GM18502 (cell line): ENCODE measurements around the gene FOSB.

ENCODE experiments used
- ATAC-seq: cut with Tn5 transposase; IDR thresholded peaks from one replicate; pipeline ENCODE4 v1.9.1; 2021; ENCODE audit warnings: mild to moderate bottlenecking; ENCODE audit not compliant: unreplicated experiment, poor library complexity

FOSB gene

DNA sequence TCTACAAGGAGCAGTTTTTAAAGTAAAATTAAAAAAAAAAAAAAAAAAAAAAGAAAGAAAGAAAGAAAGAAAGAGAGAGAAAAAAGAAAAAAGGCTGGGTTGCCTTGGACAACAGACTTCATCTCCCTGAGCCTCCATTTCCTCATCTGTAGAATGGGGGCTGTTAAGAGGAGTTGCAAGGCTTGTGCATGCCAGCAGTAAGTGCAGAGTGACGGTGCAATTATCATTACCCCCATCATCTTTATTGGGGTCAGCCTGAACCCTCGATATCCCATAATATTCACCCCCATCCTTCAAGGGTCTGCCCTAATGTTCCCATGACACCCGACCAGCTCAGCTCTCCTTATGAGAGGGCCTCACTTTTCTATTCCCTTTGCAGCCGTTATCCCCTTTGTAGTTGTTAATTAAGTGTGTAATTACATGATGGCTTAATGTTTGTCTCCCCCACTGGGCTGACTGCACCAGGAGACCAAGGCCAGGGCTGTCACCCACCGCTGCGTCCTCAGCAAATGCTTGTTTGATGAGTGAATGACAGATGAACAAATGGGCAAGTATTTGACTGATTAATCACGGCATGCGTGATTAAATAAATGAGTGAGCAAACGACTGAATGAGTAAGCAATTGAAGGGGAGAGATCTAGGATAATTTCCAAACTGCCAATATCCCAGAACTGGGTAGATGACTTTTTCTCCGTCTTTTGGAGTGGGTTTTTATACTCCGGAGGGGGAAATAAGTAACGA, 10.1 kb downstream of the FOSB start:
- peak; percentile 9 for ATAC-seq

GRCh38 chr19:45478454-45479238, 10.8 kb downstream of the FOSB start:
- ATAC-seq: peak; percentile 66

DNA sequence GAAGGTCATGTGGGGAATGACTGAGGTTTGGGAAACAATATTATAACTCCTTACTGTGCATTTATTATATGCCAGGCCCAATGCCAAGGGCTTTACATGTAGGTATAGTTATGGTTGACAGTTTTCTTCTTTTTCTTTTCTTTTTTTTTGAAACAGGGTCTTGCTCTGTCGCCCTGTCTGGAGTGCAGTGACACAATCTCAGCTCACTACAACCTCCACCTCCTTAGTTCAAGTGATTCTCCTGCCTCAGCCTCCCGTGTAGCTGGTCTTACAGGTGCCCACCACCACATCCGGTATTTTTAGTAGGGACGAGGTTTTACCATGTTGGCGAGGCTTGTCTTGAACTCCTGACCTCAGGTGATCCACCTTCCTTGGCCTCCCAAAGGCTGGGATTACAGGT, 15.2 kb downstream of the FOSB start:
- ATAC-seq: no peak

DNA sequence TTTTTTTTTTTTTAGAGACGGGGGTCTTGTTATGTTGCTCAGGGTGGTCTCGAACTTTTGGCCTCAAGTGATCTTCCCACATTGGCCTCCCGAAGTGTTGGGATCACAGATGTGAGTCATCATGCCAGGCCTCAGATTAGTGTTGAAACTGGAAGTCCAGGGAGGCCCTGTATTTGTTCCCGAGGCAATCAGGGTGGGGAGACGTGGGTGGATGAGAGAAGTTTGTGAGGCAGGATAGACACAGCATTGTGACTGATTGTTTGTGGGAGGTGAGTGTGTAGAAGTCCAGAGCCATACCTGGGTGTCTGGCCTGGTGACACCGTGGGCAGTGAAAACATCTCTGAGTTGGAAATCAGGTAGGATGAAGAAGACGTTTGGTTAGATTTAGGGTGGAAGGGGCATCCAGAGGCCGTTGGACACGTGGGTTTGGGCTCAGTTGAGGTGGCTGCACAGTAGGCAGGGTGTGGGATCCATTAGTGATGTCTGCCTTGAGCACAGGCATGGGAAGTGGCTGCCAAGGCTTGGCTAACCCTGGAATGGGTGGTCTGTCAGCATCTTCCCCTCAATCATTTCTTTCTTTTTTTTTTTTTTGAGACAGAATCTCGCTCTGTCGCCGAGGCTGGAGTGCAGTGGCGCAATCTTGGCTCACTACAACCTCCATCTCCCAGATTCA, 16.6 kb downstream of the FOSB start:
- ATAC-seq: no peak

DNA sequence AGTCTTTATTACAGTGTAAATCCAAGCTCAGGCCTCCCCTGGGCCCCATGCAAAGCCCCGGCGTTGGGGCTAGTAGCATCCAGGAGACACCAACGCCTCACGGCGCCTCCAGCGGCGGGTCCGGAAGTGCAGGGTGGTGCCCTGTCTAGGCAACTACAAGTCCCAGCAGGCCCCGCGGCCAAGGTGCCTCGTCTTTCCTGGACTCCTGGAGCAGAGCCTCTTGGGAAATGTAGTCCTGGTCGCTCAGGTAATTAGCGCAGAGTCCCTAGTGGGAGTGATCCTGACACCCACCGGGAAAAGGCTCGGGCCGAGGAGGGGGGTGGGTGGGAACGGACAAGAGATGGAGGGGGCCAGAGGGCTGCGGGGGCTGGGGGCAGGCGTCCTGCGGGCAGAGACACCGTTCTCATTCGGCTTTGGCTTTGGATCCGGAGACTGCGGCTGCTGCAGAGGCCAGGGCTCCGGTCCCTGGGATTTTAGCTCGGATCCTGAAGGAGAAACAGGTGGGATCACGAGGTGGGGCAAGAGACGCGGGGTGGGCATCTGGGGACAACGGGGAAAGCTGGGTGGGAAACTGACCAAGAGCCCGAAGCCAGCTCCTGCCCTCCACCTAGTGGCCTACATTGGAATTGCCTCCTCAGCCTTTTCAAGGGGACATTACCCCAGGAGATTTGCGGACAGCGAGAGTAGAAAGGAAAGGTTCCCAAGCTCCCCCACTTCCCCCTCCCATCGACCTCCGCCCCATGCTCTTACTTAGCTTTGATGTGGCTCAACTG, 17.7 kb downstream of the FOSB start:
- peak; percentile 89 for ATAC-seq

DNA sequence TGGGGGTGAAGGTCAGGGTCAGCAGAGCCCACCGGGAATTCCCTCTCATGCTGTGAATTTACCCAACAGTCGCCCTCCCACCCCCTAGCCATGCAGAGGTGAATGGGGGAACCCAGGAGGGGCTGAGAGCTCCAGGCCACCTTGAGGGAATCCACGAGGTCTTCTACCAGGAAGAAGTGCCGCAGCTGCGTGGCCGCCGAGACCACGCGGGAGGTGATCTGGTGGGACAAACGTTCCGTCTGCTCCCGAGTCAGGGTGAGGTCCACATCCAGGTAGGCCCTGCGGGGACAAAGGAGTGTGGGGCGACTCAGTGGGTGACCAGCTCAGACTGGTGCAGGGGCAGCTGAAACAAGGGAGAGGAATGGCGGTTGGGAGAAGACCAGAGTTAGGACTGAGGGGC, 20.9 kb downstream of the FOSB start:
- no peak for ATAC-seq

- no peak for ATAC-seq
Observed at GRCh38 chr19:45489216-45489855, 21.5 kb downstream of the FOSB start.

GRCh38 chr19:45492137-45492626, 24.4 kb downstream of the FOSB start:
- ATAC-seq: no peak

- no peak for ATAC-seq
Observed at GRCh38 chr19:45492627-45493470, 25.1 kb downstream of the FOSB start.

GRCh38 chr19:45494261-45494916, 26.6 kb downstream of the FOSB start:
- ATAC-seq: no peak

DNA sequence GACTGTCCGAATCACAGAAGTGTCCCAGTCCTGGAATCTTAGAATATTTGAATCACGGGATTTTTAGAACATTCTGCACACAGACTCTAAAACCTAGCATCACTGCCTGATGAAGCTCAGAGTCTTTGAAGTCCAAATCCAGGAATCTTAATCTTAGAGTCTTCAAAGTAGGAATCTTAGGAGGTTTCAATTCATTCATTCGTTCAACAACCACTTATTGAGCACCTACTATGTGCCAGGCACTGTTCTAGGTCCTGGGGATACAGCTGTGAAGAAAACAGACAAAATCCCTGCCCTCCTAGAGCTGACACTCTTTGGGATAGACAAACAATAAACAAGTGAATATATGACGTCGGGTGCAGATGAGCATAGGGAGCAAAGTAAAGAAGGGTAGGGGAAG, 27.4 kb downstream of the FOSB start:
- ATAC-seq: no peak

GRCh38 chr19:45496349-45496953, 28.7 kb downstream of the FOSB start:
- ATAC-seq: peak; percentile 21

GRCh38 chr19:45497791-45498190, 30.0 kb downstream of the FOSB start:
- no peak for ATAC-seq

GRCh38 chr19:45498411-45499195, 30.8 kb downstream of the FOSB start, which contains the start of gene PPM1N:
TSS of gene PPM1N (plus strand) at chr19:45498443. CDS start at chr19:45498473, 30 bp downstream.
- ATAC-seq: no peak

- ATAC-seq: no peak
Observed at GRCh38 chr19:45499196-45500180, 31.7 kb downstream of the FOSB start.
